K562 (cell line): ENCODE data around the gene CAMK2N1. TPM values are rescaled to one million over a fixed set of nuclear protein-coding genes. Genes with fewer than 3 reads are reported as not detected.

Experiments used
- ARID1B ChIP-seq: fragments of 450-650 bp; IDR thresholded peaks from 2 replicates; pipeline ENCODE4 v1.6.1; 2016; ENCODE audit warnings: antibody characterized with exemption, mild to moderate bottlenecking, inconsistent platforms
- CREB1 ChIP-seq, 2 experiments: sonication (generic) in 1 of 2; formaldehyde crosslinking in 1 of 2; IDR thresholded peaks; 2 replicates each; pipeline versions ENCODE4 v1.6.1 to v1.8.0; 2012 to 2022; ENCODE audit warnings: inconsistent platforms in 1 of 2, mild to moderate bottlenecking in 1 of 2, missing genetic modification reagents in 1 of 2, moderate library complexity in 1 of 2
- EGR1 ChIP-seq: fragments of 450-650 bp; conservative IDR thresholded peaks from 2 replicates; pipeline ENCODE4 v1.6.1; 2017; ENCODE audit warnings: mild to moderate bottlenecking
- GABPA ChIP-seq: fragments of 200-800 bp; sonication (Bioruptor generic); conservative IDR thresholded peaks from 2 replicates; pipeline ENCODE4 v1.6.1; 2016; ENCODE audit warnings: low read depth, missing genetic modification characterization, missing compliant biosample characterization
- HEY1 ChIP-seq: fragments of 250-450 bp; sonication (Bioruptor Pico); IDR thresholded peaks from 2 replicates; pipeline ENCODE4 v1.5.0; 2020; ENCODE audit warnings: mild to moderate bottlenecking, moderate library complexity, borderline replicate concordance
- HLTF ChIP-seq: fragments of 450-650 bp; IDR thresholded peaks from 2 replicates; pipeline ENCODE4 v1.6.1; 2016
- HNRNPLL ChIP-seq: fragments of 200-400 bp; formaldehyde crosslinking; IDR thresholded peaks from 2 replicates; pipeline ENCODE4 v1.6.1; 2017; ENCODE audit warnings: low read length, low read depth, mild to moderate bottlenecking; ENCODE audit not compliant: poor library complexity, severe bottlenecking
- MBD2 ChIP-seq: sonication (generic); IDR thresholded peaks from 2 replicates; pipeline ENCODE4 v1.6.1; 2016; ENCODE audit warnings: low read depth, borderline replicate concordance
- MTA2 ChIP-seq: fragments of 450-650 bp; IDR thresholded peaks from 2 replicates; pipeline ENCODE4 v1.6.1; 2016; ENCODE audit warnings: low read depth
- PHF8 ChIP-seq: fragments of 200-600 bp; sonication (generic); IDR thresholded peaks from 2 replicates; pipeline ENCODE4 v1.6.1; 2012; ENCODE audit warnings: mixed run types, mild to moderate bottlenecking, inconsistent platforms, low read length, moderate library complexity, borderline replicate concordance
- POU5F1 ChIP-seq: fragments of 150-350 bp; IDR thresholded peaks from 2 replicates; pipeline ENCODE4 v1.6.1; 2014; ENCODE audit warnings: borderline replicate concordance, low read length, low read depth, mild to moderate bottlenecking; ENCODE audit not compliant: partially characterized antibody
- SETDB1 ChIP-seq: IDR thresholded peaks from one replicate; pipeline ENCODE4 v1.6.1; 2012; ENCODE audit warnings: low read length, control low read depth, inconsistent platforms
- TOE1 ChIP-seq, 2 experiments: fragments of 450-650 bp in 1 of 2; sonication (generic) in 1 of 2; formaldehyde crosslinking in 1 of 2; IDR thresholded peaks; 2 replicates each; pipeline versions ENCODE4 v1.7.1 to v1.8.0; 2016 to 2022; ENCODE audit warnings: borderline replicate concordance in 2 of 2, mild to moderate bottlenecking in 2 of 2, antibody characterized with exemption in 1 of 2, inconsistent platforms in 1 of 2, low read depth in 1 of 2, missing genetic modification reagents in 1 of 2, moderate library complexity in 1 of 2
- ZFP36 ChIP-seq: fragments of 150-350 bp; IDR thresholded peaks from 2 replicates; pipeline ENCODE4 v1.6.1; 2018; ENCODE audit warnings: low read length, low read depth; ENCODE audit not compliant: partially characterized antibody
- polyA plus RNA-seq, 8 experiments: library from polyadenylated mRNA; depleted of rRNA in 4 of 8; stranded (reverse) in 5 of 8; unstranded in 3 of 8; fragments of >200 nt; fragmentation: Nextera tagmentation in 2 of 8; fragmentation: Illumina TruSeq in 1 of 8; extraction: Ambion mirVana in 2 of 8; extraction: Trizol in 1 of 8; gene quantifications; 2 replicates each; pipeline versions ENCODE4 v1.2.1 to v1.2.3, GENCODE V29; 2011 to 2014; ENCODE audit warnings: inconsistent platforms in 1 of 8, missing spikeins in 1 of 8
- total RNA-seq, 7 experiments: library from RNA; depleted of rRNA in 6 of 7; stranded (reverse); fragments of >200 nt in 6 of 7; fragmentation: Illumina TruSeq in 2 of 7; extraction: Trizol in 2 of 7; gene quantifications; 2 replicates each; pipeline versions ENCODE4 v1.2.1 to v1.2.3, GENCODE V29; 2011 to 2021; ENCODE audit warnings: low replicate concordance in 1 of 7
- TF ChIP-seq, protein P1 (sequence below): fragments of 200-800 bp; sonication (Bioruptor generic); IDR thresholded peaks from 2 replicates; pipeline ENCODE4 v1.6.1; 2017; ENCODE audit warnings: missing genetic modification characterization, missing compliant biosample characterization
- TF ChIP-seq, protein P2 (sequence below): fragments of 450-650 bp; IDR thresholded peaks from 2 replicates; pipeline ENCODE4 v1.6.1; 2017; ENCODE audit warnings: antibody characterized with exemption
- TF ChIP-seq, protein P3 (sequence below): fragments of 450-650 bp; IDR thresholded peaks from 2 replicates; pipeline ENCODE4 v1.6.1; 2016
- TF ChIP-seq, protein P4 (sequence below): sonication (generic); formaldehyde crosslinking; IDR thresholded peaks from 2 replicates; pipeline ENCODE4 v1.8.1; 2022; ENCODE audit warnings: missing genetic modification reagents

Gene CAMK2N1
- total and polyA plus RNA-seq, 9 of the 15 experiments (the other 6 are each of a cell fraction or from before 2014, with no cell fraction given) = 0.09 to 1.4 (median 0.34) TPM

DNA sequence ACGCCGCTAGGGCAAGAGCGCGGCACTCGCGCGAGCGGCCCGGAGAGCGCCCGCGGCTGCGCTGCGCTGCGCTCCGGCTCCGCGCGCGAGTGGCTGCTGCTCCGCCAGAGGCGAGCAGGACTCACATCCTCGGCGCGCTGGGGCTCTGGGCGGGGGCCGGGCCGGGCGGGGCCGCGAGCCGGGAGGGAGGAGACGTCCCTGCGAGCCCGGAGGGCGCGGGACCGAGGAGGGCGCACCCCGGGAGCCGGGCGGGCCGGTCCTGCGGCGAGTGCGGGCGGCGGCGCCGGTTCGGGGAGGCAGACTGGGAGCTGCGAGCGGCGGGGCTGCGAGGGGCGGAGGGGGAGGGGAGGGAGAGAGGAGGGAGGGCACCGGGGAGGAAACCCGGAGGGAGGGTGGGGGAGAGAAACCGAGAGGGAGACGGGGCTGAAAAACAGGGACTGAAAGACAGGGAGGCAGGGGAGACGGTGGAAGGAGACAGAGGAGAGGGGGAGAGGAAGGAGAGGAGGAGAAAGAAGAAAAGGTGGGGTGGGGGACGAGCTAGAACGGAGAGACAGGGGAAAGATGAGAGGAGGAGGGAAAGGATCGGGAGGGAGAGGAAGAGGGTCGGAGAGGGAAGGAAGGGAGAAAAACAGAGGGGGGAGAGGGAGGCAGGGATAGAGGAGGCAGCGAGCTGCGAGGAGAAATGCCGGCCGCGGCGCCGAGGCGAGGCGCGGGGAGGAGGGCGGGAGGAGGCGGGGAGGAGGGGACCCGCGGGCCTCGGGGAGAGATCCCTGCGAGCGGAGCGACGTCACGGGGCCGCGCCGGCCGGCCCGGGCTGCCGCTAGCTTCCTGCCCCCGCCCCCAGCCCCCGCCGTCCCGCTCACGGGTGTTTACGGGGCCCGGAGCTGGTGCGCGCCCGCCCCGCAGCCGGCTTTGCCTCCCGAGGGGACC lies at the start of gene CAMK2N1 (continued):
- TF ChIP-seq, protein P1, sequence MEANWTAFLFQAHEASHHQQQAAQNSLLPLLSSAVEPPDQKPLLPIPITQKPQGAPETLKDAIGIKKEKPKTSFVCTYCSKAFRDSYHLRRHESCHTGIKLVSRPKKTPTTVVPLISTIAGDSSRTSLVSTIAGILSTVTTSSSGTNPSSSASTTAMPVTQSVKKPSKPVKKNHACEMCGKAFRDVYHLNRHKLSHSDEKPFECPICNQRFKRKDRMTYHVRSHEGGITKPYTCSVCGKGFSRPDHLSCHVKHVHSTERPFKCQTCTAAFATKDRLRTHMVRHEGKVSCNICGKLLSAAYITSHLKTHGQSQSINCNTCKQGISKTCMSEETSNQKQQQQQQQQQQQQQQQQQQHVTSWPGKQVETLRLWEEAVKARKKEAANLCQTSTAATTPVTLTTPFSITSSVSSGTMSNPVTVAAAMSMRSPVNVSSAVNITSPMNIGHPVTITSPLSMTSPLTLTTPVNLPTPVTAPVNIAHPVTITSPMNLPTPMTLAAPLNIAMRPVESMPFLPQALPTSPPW = peak; percentile 75
- TF ChIP-seq PHF8 (peak; percentile 13; the same call in 1 of the 2 replicates), HEY1 (CRISPR knock-in tag) (no peak), TOE1 (IDR thresholded peaks at IDR 0.05; ENCODE audit: borderline replicate concordance) (peak; percentile 61; the same call in 1 of the 2 replicates), TOE1 (CRISPR knock-in tag; IDR thresholded peaks at IDR 0.05; ENCODE audit: borderline replicate concordance, low read depth) (no peak), GABPA (tag) (peak; percentile 56; the same call in 1 of the 2 replicates), ARID1B (0 out of 2 replicates have a peak, but pooled peaks have one; percentile 16), HNRNPLL (no peak), ZFP36 (no peak), POU5F1 (no peak), EGR1 (no peak), MTA2 (peak; percentile 33; the same call in 1 of the 2 replicates), SETDB1 (no peak), MBD2 (no peak), HLTF (peak; percentile 79), CREB1 (IDR thresholded peaks at IDR 0.05) (no peak; the same call in 1 of the 2 replicates), CREB1 (CRISPR knock-in tag; IDR thresholded peaks at IDR 0.05) (0 out of 2 replicates have a peak, but pooled peaks have one; percentile 16)
- TF ChIP-seq, protein P2, sequence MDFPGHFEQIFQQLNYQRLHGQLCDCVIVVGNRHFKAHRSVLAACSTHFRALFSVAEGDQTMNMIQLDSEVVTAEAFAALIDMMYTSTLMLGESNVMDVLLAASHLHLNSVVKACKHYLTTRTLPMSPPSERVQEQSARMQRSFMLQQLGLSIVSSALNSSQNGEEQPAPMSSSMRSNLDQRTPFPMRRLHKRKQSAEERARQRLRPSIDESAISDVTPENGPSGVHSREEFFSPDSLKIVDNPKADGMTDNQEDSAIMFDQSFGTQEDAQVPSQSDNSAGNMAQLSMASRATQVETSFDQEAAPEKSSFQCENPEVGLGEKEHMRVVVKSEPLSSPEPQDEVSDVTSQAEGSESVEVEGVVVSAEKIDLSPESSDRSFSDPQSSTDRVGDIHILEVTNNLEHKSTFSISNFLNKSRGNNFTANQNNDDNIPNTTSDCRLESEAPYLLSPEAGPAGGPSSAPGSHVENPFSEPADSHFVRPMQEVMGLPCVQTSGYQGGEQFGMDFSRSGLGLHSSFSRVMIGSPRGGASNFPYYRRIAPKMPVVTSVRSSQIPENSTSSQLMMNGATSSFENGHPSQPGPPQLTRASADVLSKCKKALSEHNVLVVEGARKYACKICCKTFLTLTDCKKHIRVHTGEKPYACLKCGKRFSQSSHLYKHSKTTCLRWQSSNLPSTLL = peak; percentile 29; the same call in 1 of the 2 replicates
- TF ChIP-seq, protein P3, sequence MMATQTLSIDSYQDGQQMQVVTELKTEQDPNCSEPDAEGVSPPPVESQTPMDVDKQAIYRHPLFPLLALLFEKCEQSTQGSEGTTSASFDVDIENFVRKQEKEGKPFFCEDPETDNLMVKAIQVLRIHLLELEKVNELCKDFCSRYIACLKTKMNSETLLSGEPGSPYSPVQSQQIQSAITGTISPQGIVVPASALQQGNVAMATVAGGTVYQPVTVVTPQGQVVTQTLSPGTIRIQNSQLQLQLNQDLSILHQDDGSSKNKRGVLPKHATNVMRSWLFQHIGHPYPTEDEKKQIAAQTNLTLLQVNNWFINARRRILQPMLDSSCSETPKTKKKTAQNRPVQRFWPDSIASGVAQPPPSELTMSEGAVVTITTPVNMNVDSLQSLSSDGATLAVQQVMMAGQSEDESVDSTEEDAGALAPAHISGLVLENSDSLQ = 0 out of 2 replicates have a peak, but pooled peaks have one; percentile 14
- TF ChIP-seq, protein P4, sequence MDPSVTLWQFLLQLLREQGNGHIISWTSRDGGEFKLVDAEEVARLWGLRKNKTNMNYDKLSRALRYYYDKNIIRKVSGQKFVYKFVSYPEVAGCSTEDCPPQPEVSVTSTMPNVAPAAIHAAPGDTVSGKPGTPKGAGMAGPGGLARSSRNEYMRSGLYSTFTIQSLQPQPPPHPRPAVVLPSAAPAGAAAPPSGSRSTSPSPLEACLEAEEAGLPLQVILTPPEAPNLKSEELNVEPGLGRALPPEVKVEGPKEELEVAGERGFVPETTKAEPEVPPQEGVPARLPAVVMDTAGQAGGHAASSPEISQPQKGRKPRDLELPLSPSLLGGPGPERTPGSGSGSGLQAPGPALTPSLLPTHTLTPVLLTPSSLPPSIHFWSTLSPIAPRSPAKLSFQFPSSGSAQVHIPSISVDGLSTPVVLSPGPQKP (CRISPR knock-in tag) = no peak
